Pulmonary artery endothelial cell (primary cell): ENCODE results near the gene PCF11. TPM values are rescaled to one million over a fixed set of nuclear protein-coding genes. Genes with fewer than 3 reads are reported as not detected.
"Not testable (repeated sequence)": the region's sequence is repeated elsewhere in the genome, so short reads cannot be mapped to it uniquely, and the experiment has no call there.

Source experiments
- DNase-seq: peaks from one replicate; pipeline ENCODE4 v3.0.0-alpha.2; 2011; ENCODE audit warnings: low read depth, low spot score
- total RNA-seq: library from RNA; depleted of rRNA; stranded (reverse); fragments of >200 nt; gene quantifications from 2 replicates; pipeline ENCODE4 v1.2.3, GENCODE V29; 2014

The PCF11 gene
- 29.1 and 45.6 TPM in 2 replicates for total RNA-seq

DNA sequence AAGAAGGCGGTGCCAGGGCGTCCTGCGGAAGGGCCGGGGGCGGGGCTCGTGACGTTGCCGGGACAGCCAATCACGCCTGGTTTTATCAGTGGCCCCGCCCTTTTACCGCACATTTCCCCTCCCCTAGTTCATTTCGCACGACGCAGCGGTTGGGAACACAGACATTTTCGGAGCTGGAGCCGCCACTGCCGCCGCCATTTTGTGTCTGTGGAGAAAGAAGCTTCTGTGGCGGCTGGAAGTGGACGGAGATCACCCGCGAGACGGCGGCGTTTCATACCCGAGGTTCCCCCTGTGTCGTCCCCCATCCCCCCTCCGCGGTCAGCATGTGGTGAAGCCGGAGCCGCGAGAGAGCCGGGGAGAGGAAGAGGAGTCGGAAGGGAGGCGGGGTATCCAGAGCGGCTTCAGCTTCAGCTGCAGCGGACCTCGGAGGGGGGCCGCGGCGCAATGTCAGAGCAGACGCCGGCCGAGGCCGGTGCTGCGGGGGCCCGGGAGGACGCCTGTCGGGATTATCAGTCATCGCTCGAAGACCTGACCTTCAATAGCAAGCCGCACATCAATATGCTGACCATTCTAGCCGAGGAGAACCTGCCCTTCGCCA lies at the start of gene PCF11:
TSS of gene PCF11 (plus strand) at position 136 of the 598 bp plus-strand sequence. CDS start at position 445, 309 bp downstream.
- no peak for DNase-seq

- DNase-seq, result no peak
Measured at GRCh38 chr11:83112886-83113285, 44.0 kb upstream of the PCF11 start.

GRCh38 chr11:83115026-83115425 lies 41.9 kb upstream of the PCF11 start:
- DNase-seq, result no peak

- DNase-seq, result no peak
Measured at GRCh38 chr11:83115551-83115950, 41.4 kb upstream of the PCF11 start.

GRCh38 chr11:83116015-83116641 lies 40.8 kb upstream of the PCF11 start:
- DNase-seq, result no peak

- DNase-seq, result no peak
Measured at GRCh38 chr11:83118814-83119213, 38.1 kb upstream of the PCF11 start.

DNA sequence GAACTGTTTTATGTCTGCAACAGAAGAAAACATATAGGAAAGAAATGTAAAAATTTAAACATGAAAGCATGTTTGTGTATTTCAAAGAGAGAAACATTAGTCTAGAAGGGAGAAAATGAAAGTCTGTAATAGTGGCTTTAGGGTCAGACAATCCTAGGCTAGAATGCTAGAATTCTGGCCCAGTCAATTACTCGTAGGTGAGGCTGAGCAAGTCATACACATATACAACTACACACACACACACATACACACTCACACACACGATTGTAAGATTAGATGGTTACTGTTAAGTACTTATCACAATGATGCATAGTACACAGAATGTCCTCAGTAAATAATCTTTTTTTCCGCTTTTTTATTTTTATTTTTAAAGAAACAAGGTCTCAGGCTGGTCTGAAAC lies 37.7 kb upstream of the PCF11 start:
- no peak for DNase-seq

- DNase-seq, result no peak
Measured at GRCh38 chr11:83120327-83120726, 36.6 kb upstream of the PCF11 start.

DNA sequence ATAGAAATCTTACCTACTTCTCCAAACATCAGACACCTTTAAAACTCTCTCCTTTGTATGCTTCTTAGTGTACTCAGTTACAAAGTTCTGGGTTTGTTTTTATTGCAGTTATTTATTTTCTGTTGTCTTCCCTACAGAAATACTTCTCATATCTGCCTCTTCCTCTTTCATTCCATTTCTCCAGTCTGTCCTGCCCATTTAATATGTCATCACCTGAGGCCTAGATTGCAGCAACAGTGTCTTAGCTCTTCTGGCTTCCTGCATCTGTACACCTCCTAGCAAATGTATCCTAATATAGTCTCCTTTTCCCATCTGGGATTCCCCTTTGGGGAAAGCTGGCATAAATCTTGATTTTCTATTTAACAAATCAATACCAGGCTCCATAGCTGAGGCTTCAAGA lies 34.9 kb upstream of the PCF11 start:
- no peak for DNase-seq

- DNase-seq, result no peak
Measured at GRCh38 chr11:83122766-83123165, 34.2 kb upstream of the PCF11 start.

- no peak for DNase-seq
Measured at GRCh38 chr11:83124636-83125424, 32.1 kb upstream of the PCF11 start.

- DNase-seq, result no peak
Measured at GRCh38 chr11:83125577-83125976, 31.4 kb upstream of the PCF11 start.

GRCh38 chr11:83127310-83127637 lies 29.7 kb upstream of the PCF11 start:
- DNase-seq, result no peak

GRCh38 chr11:83132191-83132590 lies 24.7 kb upstream of the PCF11 start:
- no peak for DNase-seq

DNA sequence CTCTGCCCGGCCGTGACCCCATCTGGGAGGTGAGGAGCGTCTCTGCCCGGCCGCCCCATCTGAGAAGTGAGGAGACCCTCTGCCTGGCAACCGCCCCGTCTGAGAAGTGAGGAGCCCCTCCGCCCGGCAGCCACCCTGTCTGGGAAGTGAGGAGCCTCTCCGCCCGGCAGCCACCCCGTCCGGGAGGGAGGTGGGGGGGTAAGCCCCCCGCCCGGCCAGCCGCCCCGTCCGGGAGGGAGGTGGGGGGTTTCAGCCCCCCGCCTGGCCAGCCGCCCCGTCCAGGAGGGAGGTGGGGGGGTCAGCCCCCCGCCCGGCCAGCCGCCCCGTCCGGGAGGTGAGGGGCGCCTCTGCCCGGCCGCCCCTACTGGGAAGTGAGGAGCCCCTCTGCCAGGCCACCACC lies 23.7 kb upstream of the PCF11 start:
- DNase-seq, result not testable (repeated sequence)

DNA sequence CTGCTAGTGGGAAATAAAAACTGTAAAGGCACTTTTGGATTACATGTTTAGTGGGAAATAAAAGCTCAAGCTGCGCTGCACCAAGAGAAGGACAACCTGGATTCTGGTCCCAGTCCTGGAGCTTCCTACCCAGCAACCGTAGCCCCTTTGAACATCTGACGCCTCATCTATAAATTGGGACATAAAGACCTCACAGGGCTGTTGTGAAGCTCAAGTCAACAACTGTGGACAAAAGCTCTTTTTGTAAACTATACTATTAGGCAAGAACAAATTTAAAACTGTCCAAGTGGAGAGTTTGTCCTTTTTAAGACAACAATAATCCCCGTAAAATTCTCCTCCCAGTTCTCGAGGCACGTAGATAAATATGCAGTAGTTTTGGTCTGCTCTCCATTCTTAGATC lies 17.6 kb upstream of the PCF11 start:
- DNase-seq, result no peak

- DNase-seq, result no peak
Measured at GRCh38 chr11:83140691-83141455, 16.1 kb upstream of the PCF11 start.

GRCh38 chr11:83147895-83148294 lies 9.0 kb upstream of the PCF11 start:
- DNase-seq, result no peak

- no peak for DNase-seq
Measured at GRCh38 chr11:83150450-83150849, 6.5 kb upstream of the PCF11 start.

DNA sequence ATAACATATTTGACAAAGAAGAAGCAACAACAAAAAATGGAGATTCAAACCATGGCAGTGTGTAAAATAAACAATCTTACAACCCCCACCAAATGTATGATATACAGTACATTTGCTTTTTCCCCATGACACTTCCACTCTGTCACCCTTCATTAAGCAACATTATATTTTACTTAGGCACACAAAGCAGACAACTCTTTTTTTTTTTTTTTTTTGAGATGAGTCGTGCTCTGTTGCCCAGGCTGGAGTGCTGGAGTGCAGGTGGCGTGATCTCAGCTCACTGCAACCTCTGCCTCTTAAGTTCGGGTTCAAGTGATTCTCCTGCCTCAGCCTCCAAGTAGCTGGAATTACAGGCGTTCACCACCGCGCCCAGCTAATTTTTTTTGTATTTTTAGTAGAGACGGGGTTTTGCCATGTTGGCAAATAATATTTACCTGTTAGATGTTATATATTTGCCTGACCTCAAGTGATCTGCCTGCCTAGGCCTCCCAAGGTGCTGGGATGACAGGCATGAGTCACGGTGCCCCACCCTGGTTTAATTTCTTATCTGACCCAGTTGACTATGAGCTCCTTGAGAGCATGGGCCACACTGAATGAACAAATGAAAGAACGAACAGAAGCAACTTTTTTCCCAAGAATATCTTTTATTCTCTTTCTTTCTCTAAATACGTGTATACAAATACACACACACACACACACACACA lies 5.5 kb upstream of the PCF11 start:
- no peak for DNase-seq

- DNase-seq, result no peak
Measured at GRCh38 chr11:83152264-83152663, 4.7 kb upstream of the PCF11 start.
